HL-60/S4 (cell line): ENCODE data around the gene GLRB.
"Not testable (repeated sequence)": the region's sequence is repeated elsewhere in the genome, so short reads cannot be mapped to it uniquely, and the experiment has no call there.

Experiments
- in situ Hi-C: fragments of 300-500 bp; cut with MboI; formaldehyde crosslinking; loops from 2 replicates; pipeline ENCODE4 v1.14.3; 2022; ENCODE audit warnings: low sequenced_read_pairs

Gene GLRB

GRCh38 chr4:157127571-157127970 is 51.6 kb downstream of the GLRB start:
- in situ Hi-C loops: no loop called here

- in situ Hi-C loops: no loop called here
Observed at GRCh38 chr4:157128395-157128794, 52.4 kb downstream of the GLRB start.

- in situ Hi-C loops: no loop called here
Observed at GRCh38 chr4:157141976-157142375, 66.0 kb downstream of the GLRB start.

DNA sequence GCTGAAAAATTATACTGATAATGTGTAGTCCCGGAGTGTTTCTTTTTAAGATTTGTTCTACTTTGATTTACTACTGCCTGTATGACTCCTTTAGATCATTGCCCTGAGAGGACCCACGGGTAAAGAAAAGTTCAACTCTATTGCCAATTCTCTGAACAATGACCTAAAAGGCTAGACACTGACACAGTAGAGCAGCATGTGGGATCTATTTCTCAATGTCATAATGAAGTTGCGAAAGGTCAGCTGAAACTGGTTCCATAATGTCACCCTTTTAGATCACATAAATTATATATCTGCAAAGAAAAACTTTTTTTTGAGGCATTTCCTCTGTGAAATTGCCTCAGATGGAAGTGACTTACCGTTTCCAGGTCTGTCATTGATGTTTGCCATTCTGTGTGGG is 67.4 kb downstream of the GLRB start:
- in situ Hi-C loops: no loop called here

- in situ Hi-C loops: no loop called here
Observed at GRCh38 chr4:157151711-157152110, 75.8 kb downstream of the GLRB start.

DNA sequence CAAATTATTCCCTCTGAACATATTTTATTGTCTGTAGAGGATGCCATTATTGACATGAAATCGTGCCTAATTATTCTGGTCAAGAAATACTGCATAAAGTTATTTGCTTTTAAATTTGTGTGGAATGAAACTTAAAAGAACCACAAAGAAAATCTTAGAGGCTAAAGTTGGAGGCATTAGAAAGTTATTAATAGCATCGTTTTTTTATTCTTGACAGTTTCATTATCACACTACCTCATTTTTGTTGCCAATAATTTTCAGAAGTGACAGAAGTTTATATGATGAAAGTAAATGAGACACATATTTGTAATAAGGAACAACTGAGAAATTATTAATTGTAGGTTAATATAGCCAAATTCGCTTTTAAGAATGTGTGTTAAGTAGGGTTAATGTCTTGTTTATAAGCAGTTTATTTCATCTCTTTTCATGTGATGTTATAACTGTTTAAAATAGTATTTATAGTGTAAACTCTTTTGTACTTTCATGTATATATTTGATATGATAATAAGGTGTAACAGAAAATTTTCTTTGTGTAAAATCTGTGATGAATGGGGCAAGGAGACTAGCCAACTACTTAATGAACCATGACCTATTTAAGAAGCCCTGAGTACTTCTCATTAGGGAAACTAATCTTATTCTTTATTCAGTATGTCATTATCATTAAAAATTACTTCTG is 90.1 kb downstream of the GLRB start:
- in situ Hi-C loops: no loop called here

DNA sequence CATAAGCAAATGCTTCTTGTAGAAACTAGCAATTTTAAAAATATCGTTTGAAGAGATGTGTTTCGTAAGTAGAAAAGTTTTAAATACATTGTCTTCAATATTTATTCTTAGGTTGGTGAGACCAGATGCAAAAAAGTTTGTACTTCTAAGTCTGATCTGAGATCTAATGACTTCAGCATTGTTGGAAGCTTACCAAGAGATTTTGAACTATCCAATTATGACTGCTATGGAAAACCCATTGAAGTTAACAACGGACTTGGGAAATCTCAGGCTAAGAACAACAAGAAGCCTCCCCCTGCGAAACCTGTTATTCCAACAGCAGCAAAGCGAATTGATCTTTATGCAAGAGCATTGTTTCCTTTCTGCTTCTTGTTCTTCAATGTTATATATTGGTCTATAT is 94.4 kb downstream of the GLRB start:
- in situ Hi-C loops: no loop called here

DNA sequence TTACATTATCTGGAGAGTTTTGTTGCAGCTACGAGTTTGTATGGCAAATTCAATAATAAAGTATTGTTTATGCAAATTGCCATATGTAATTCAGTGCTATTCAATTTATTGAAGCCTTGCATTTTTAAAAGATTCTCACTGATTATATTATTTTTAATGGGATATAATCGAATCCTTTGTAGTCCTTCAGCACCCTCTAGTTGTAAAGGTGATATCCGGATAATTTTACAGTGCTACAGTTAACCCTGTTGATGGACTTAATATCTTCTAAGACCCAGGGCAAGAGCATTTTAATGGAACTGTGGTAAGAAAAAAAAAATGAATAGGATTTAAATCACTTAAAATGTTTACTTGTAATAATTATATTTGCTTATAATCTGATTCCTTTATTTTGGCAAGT is 96.1 kb downstream of the GLRB start:
- in situ Hi-C loops: no loop called here

DNA sequence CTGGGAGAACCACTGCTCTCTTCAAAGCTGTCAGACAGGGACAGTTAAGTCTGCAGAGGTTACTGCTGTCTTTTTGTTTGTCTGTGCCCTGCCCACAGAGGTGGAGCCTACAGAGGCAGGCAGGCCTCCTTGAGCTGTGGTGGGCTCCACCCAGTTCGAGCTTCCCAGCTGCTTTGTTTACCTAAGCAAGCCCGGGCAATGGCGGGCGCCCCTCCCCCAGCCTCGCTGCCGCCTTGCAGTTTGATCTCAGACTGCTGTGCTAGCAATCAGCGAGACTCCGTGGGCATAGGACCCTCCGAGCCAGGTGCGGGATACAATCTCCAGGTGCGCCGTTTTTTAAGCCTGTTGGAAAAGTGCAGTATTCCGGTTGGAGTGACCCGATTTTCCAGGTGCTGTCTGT is 104.3 kb downstream of the GLRB start:
- in situ Hi-C loops: not testable (repeated sequence)

DNA sequence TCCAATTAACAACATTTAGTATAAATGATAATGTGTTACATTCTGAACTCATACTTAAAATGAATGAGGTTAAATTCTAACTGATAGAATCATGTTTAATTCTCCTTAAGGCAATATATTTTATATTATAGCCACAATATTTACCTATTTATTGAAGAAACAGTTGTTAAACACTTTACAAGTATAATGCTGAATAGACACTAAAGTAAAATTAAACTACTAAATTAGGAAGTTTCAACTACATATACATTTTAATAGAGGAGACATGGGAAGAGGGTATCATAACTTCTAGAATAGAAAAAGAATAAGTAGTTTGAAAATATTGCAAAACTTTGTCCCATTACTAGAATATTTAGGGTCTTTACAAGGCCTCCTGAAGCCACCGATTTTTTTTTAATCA is 108.3 kb downstream of the GLRB start:
- in situ Hi-C loops: no loop called here

- in situ Hi-C loops: no loop called here
Observed at GRCh38 chr4:157185363-157185762, 109.4 kb downstream of the GLRB start.

DNA sequence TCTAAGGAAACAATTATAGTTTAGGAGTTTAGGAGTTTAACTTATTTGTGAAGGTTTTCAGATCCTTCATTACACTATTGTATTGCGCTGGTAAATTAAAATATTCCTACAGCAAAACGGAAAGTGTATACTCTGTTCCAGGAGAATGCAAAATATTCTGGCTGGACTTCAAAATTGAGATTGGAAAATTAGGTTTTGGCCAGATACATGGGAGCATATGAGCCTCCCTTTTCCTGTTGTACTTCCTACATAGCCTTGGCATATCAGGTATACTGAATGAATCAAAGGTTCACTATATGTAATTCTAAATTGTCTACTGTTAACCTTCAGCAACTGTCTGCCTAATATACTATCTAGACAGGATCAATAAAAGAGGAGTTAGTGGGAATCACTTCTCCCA is 119.4 kb downstream of the GLRB start:
- in situ Hi-C loops: no loop called here

DNA sequence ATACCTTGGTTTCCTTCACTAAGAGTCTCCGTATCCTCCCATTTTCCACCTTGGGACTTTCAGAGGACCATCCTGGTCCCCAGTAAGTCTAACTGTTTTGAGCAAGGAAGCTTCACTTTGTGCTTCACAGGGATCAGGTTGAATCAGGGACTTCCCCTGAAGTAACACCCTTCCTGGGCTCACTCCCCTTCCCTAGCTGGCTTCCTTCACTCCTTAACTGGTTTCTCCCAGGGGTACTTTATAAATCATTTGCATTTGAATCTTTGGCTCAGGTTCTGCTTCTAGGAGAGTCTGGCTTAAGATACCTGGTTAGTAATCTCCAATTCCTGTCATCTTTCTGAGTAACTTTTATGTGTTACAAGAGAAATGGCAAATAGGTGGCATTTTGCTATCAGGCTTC is 120.1 kb downstream of the GLRB start:
- in situ Hi-C loops: no loop called here

- in situ Hi-C loops: no loop called here
Observed at GRCh38 chr4:157204634-157205244, 128.8 kb downstream of the GLRB start.

DNA sequence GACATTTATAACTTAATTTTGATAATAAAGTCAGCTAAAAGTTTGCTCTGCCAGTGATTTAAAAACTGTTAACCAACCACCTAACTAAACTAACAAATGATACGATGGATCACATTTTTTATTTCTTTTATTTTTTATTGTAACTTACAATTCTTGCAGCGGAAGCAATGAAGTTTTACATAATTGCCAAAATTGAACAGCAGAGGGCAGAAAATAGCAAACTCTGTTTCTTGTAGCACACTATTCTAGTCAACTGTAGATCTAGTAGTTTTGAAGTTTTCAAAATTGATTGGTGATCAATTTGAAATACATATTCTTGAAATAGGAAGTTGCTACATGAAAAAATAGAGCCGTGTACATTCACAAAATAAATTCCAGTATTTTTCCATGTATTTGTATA is 141.8 kb downstream of the GLRB start:
- in situ Hi-C loops: no loop called here

DNA sequence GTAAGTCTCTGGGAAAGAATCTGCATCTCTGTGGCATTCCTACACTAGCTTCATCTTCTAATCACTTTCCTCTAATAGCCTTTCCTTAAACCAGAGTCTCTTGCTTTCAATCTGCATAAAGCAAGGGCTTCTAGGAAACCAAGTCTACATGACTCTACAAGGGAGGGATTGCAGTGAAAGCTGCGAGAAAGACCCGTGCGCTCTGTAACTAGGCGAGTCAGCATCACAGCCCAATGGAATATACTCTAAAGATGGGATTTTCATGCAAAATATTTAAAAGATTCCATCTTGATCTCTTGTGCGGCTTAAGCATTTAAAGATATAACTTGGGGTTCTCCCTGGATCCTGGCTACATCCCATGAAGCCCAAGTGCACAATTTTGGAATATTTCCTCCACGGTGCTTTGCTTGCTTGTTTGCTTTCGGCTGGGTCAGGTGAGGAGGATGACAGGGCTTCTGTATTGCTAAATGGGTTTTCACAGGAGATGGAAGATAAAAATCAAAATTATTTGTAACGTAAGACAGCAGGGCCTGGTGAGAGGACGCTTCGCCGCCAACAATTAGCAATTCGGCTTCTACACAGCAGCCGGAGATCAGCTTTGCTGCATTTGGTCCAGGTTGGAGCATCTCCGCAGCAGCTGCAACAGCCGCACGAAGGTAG is 143.9 kb downstream of the GLRB start:
- in situ Hi-C loops: no loop called here

GRCh38 chr4:157220371-157220881 is 144.5 kb downstream of the GLRB start, which contains the start of gene GRIA2:
GRIA2 (plus strand) TSS chr4:157220728; CDS start chr4:157221043, 315 bp downstream.
- in situ Hi-C loops: no loop called here

DNA sequence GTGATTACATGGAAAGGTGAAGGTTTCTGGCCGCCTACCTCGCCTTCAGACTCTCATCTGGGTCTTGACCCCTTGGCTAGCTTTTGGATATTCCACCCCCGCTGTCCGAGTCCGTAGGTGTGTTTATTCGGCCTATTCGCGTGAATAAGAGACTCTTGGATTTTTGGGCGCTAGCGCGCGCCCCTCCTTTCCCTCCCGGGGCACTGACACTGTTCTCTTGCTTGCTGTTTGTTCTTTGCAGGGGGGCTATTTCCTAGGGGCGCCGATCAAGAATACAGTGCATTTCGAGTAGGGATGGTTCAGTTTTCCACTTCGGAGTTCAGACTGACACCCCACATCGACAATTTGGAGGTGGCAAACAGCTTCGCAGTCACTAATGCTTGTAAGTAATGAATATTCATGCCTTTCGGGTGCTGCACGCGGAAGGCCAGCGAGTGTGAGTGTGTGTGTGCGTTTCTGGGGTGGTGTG is 145.5 kb downstream of the GLRB start:
- in situ Hi-C loops: no loop called here
